Measurements from ENCODE around the gene KRTAP10-2. TPM values are rescaled to one million over a fixed set of nuclear protein-coding genes. Genes with fewer than 3 reads are reported as not detected.

Gene KRTAP10-2
- total RNA-seq, 1 donor from 2014 or later = not detected

GRCh38 chr21:44515359-44516165 lies 35.7 kb downstream of the KRTAP10-2 start:
- no peak overlapping the region for H3K4me3 ChIP-seq (ENCODE audit: low read depth, low read length)
- no peak for DNase-seq (ENCODE audit: low read depth)
- no peak for TF ChIP-seq CTCF (conservative IDR thresholded peaks at IDR 0.05; ENCODE audit: low read depth, low read length)

GRCh38 chr21:44514746-44515358 lies 36.5 kb downstream of the KRTAP10-2 start:
- no peak for TF ChIP-seq CTCF (conservative IDR thresholded peaks at IDR 0.05; ENCODE audit: low read depth, low read length)
- DNase-seq (ENCODE audit: low read depth) = no peak
- H3K4me3 ChIP-seq (ENCODE audit: low read depth, low read length) = no peak overlapping the region

DNA sequence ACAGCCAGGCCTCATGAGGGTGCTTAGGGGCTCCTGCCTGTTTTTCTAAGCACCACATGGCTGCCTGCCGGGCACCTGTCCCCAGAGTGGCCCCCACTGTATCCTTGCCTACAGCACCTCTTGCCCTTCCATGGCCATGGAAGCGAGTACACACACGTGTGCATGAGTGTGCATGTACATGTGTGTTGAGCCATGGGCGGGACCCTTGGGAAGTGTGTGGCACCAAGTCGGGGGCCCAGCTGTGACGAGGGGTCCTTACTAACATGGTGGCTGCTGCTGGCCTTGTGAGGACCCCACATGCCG lies 37.1 kb downstream of the KRTAP10-2 start:
- no peak for TF ChIP-seq CTCF (conservative IDR thresholded peaks at IDR 0.05; ENCODE audit: low read depth, low read length)
- no peak overlapping the region for H3K4me3 ChIP-seq (ENCODE audit: low read depth, low read length)
- no peak for DNase-seq (ENCODE audit: low read depth)

DNA sequence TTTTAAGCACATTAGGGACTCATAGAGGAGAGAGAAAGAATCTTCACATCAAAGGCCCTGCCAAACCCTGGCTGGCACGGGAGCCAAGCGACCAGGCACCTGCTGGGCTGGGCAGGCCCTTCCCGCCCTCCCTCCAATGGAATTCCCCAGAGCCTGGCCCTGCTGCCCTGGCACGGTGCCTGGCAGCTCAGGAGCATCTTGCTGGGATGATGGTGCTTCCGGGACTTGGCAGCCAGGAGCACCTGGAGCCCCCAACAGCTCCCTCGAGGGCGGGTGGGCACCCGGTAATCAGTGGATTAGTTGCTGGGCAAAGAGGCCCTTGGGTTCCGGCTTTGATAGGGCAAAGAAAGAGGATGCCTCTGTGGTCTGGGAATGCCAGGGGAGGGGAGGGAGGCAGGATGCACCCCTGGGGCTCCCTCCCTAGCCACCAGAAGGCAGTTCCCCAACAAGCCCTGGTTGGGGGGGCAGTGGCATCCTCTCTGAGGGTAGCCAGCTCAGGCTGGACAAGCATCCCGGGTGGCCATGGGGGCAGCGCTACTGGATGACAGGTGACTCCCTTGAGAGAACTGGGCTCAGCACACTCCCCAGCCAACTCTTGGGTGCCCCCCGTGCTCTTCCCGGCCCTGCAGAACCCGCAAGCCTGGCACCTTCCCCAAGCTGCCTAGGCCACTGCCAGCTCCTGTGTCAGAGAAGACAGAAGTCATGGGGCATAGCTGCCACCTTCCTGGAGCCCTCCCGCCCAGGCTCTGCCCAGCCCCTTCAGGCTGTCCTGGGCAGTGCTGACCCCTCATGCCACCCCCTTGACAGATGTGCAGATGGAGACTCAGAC lies 37.7 kb downstream of the KRTAP10-2 start:
- no peak for TF ChIP-seq CTCF (conservative IDR thresholded peaks at IDR 0.05; ENCODE audit: low read depth, low read length)
- DNase-seq (ENCODE audit: low read depth) = no peak
- H3K4me3 ChIP-seq (ENCODE audit: low read depth, low read length) = no peak overlapping the region

DNA sequence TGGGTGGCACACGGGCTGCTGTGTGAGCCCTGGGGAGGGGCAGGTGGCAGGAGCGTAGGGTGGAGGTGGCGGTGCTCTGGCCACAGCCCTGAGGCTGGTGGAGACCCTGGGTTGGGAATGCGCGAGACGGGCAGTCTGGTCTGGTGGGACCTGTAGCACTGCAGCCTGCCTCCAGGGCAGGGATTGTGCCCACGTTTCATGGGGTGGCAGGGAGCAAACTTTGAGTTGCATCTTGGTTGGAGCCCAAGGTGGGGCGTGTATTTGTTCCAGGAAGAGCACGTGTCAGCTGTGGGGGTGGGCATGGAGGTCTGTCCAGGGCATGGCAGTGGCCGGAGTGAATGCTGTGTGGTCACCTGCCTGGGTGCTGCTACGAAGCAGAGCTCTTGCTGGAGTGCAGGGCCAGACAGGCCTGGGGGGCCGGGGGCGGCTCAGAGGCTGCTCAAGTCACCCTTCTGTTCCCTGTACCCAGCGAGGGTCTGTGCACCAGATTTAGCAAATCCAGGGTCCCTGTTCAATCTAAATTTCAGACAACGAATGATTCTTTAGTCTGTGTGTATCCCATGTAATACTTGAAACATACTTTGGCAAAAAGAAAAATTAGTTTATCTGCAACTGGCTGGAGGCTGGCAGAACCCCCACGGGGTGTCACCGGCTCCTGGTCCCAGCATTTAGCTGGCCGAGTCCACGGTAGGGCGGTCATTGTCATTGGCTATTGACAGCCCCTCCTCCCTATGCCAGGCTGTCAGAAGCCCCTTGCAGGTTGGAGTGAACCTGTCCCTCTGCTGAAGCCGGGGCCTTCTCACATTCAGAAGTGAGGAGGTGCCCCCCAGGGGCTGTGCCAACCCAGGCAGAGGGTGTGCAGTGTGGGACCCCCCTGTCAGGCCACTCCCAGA lies 38.6 kb downstream of the KRTAP10-2 start:
- no peak for TF ChIP-seq CTCF (conservative IDR thresholded peaks at IDR 0.05; ENCODE audit: low read depth, low read length)
- H3K4me3 ChIP-seq (ENCODE audit: low read depth, low read length) = no peak overlapping the region
- DNase-seq (ENCODE audit: low read depth) = no peak

DNA sequence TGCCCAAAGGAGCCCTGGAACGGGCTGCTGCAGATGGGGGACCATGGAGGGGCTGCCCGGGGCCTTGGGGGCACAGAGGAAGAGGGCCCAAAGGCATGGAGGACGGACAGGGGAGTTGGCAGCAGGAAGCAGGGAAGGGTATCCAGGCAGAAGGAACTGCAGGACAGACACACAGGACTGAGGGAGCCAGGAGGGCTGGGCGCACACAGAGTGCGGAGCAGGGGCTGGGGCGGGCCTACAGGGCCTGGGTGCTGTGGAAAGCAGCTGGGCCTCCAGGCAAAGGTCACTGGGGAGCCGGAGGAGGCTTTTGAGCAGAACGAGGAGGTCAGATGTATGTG lies 39.4 kb downstream of the KRTAP10-2 start:
- TF ChIP-seq CTCF (conservative IDR thresholded peaks at IDR 0.05; ENCODE audit: low read depth, low read length) = no peak
- DNase-seq (ENCODE audit: low read depth) = no peak
- no peak overlapping the region for H3K4me3 ChIP-seq (ENCODE audit: low read depth, low read length)
